ENCODE results near the gene NEB.

DNA sequence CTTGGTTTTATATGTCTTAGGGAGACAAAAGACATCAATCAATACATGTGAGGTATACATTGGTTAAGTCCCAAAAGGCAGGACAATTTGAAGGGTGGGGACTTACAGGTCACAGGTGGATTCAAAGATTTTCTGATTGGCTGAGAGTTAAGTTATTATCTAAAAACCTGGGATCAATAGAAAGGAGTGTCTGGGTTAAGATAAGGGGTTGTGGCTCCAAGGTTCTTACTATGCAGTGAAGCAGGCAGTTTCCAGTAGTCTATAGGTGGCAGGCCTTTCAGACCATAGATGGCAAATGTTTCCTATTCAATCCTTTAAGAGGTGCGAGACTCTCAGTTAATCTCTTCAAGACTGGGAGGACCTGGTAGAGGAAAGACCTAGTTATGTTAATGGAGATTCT lies 42.1 kb upstream of the NEB start:
- TF ChIP-seq, protein P1, sequence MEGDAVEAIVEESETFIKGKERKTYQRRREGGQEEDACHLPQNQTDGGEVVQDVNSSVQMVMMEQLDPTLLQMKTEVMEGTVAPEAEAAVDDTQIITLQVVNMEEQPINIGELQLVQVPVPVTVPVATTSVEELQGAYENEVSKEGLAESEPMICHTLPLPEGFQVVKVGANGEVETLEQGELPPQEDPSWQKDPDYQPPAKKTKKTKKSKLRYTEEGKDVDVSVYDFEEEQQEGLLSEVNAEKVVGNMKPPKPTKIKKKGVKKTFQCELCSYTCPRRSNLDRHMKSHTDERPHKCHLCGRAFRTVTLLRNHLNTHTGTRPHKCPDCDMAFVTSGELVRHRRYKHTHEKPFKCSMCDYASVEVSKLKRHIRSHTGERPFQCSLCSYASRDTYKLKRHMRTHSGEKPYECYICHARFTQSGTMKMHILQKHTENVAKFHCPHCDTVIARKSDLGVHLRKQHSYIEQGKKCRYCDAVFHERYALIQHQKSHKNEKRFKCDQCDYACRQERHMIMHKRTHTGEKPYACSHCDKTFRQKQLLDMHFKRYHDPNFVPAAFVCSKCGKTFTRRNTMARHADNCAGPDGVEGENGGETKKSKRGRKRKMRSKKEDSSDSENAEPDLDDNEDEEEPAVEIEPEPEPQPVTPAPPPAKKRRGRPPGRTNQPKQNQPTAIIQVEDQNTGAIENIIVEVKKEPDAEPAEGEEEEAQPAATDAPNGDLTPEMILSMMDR (conservative IDR thresholded peaks at IDR 0.05; ENCODE audit: low read depth, low read length), result no peak
- TF ChIP-seq MAFK (IDR thresholded peaks at IDR 0.05; ENCODE audit: low read depth, low read length), result no peak
- no peak for TF ChIP-seq POLR2A (IDR thresholded peaks at IDR 0.05; ENCODE audit: low read depth, low read length)
- TF ChIP-seq, protein P2, sequence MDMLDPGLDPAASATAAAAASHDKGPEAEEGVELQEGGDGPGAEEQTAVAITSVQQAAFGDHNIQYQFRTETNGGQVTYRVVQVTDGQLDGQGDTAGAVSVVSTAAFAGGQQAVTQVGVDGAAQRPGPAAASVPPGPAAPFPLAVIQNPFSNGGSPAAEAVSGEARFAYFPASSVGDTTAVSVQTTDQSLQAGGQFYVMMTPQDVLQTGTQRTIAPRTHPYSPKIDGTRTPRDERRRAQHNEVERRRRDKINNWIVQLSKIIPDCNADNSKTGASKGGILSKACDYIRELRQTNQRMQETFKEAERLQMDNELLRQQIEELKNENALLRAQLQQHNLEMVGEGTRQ (IDR thresholded peaks at IDR 0.05; ENCODE audit: low read depth, low read length), result no peak
- no peak for TF ChIP-seq CEBPB (IDR thresholded peaks at IDR 0.05; ENCODE audit: low read depth, low read length)
- TF ChIP-seq CHD1 (IDR thresholded peaks at IDR 0.05; ENCODE audit: low read depth, low read length), result no peak
- no peak for TF ChIP-seq RAD21 (IDR thresholded peaks at IDR 0.05; ENCODE audit: low read length)
- no peak for TF ChIP-seq FOS (IDR thresholded peaks at IDR 0.05; ENCODE audit: low read depth, low read length)
- TF ChIP-seq SMC3 (IDR thresholded peaks at IDR 0.05; ENCODE audit: low read depth, low read length), result no peak
- TF ChIP-seq MXI1 (IDR thresholded peaks at IDR 0.05; ENCODE audit: borderline replicate concordance, low read depth, low read length), result no peak
- TF ChIP-seq, protein P3, sequence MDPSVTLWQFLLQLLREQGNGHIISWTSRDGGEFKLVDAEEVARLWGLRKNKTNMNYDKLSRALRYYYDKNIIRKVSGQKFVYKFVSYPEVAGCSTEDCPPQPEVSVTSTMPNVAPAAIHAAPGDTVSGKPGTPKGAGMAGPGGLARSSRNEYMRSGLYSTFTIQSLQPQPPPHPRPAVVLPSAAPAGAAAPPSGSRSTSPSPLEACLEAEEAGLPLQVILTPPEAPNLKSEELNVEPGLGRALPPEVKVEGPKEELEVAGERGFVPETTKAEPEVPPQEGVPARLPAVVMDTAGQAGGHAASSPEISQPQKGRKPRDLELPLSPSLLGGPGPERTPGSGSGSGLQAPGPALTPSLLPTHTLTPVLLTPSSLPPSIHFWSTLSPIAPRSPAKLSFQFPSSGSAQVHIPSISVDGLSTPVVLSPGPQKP (IDR thresholded peaks at IDR 0.05; ENCODE audit: borderline replicate concordance, low read depth, low read length), result no peak
- TF ChIP-seq NFE2L2 (IDR thresholded peaks at IDR 0.05; ENCODE audit: low read depth, low read length), result no peak
- no peak for TF ChIP-seq MAZ (IDR thresholded peaks at IDR 0.05; ENCODE audit: borderline replicate concordance, low read depth, low read length)

Measured in IMR-90 (cell line).